GM19467 (cell line): Measurements from ENCODE around the gene NME9.

Source experiments
- ATAC-seq: cut with Tn5 transposase; IDR thresholded peaks from one replicate; pipeline ENCODE4 v1.9.1; 2021; ENCODE audit warnings: mild to moderate bottlenecking, moderate library complexity; ENCODE audit not compliant: unreplicated experiment

The NME9 gene

GRCh38 chr3:138363322-138363721 is 33.7 kb upstream of the NME9 start:
- no peak for ATAC-seq

- no peak for ATAC-seq
Observed at GRCh38 chr3:138362538-138362937, 32.9 kb upstream of the NME9 start.

- no peak for ATAC-seq
Observed at GRCh38 chr3:138361561-138361971, 31.9 kb upstream of the NME9 start.

- ATAC-seq = no peak
Observed at GRCh38 chr3:138360869-138361525, 31.3 kb upstream of the NME9 start.

GRCh38 chr3:138359919-138360868 is 30.5 kb upstream of the NME9 start:
- ATAC-seq = no peak

GRCh38 chr3:138359148-138359918 is 29.7 kb upstream of the NME9 start:
- ATAC-seq = no peak

GRCh38 chr3:138356730-138357405 is 27.2 kb upstream of the NME9 start:
- ATAC-seq = no peak

- no peak for ATAC-seq
Observed at GRCh38 chr3:138355071-138355470, 25.4 kb upstream of the NME9 start.

GRCh38 chr3:138354376-138354775 is 24.7 kb upstream of the NME9 start:
- no peak for ATAC-seq

GRCh38 chr3:138351916-138352550 is 22.4 kb upstream of the NME9 start:
- ATAC-seq = no peak

- ATAC-seq = no peak
Observed at GRCh38 chr3:138351151-138351550, 21.5 kb upstream of the NME9 start.

- no peak for ATAC-seq
Observed at GRCh38 chr3:138349926-138350665, 20.4 kb upstream of the NME9 start.

- no peak for ATAC-seq
Observed at GRCh38 chr3:138348754-138349739, 19.4 kb upstream of the NME9 start.

GRCh38 chr3:138347960-138348753 is 18.5 kb upstream of the NME9 start, which contains the start of gene MRAS:
MRAS (plus strand) TSS chr3:138348579; CDS start chr3:138372884, 24,305 bp downstream.
- ATAC-seq = no peak

- ATAC-seq = no peak
Observed at GRCh38 chr3:138344754-138345153, 15.1 kb upstream of the NME9 start.

- ATAC-seq = no peak
Observed at GRCh38 chr3:138340511-138340910, 10.9 kb upstream of the NME9 start.

GRCh38 chr3:138338811-138339210 is 9.2 kb upstream of the NME9 start:
- ATAC-seq = no peak

- no peak for ATAC-seq
Observed at GRCh38 chr3:138338244-138338643, 8.6 kb upstream of the NME9 start.
